Measurements from ENCODE around the gene TIGD2.

The TIGD2 gene

GRCh38 chr4:89114100-89114499 lies 2.8 kb downstream of the TIGD2 start:
- no peak for TF ChIP-seq CTCF (IDR thresholded peaks at IDR 0.05)

GRCh38 chr4:89117115-89117514 lies 5.8 kb downstream of the TIGD2 start:
- Histone ChIP-seq H2AFZ (no peak overlapping the region), H3K4me3 (ENCODE audit: low read depth, low read length) (no peak overlapping the region)
- TF ChIP-seq CTCF (IDR thresholded peaks at IDR 0.05): no peak

More at GRCh38 chr4:89114100-89114499, 2.8 kb downstream of the TIGD2 start:
- Histone ChIP-seq H3K79me2 (no peaks in the 10 kb centered on the region), H3K9me3 (ENCODE audit: control insufficient read depth, low read length) (no peaks in the 10 kb centered on the region), H2AFZ (no peak overlapping the region), H3K4me1 (no peaks in the 10 kb centered on the region), H3K36me3 (ENCODE audit: control insufficient read depth, insufficient read depth, low read length) (no peaks in the 10 kb centered on the region), H3K4me2 (ENCODE audit: low read length) (no peak overlapping the region), H3K9ac (no peak overlapping the region), H3K4me3 (ENCODE audit: low read depth, low read length) (no peak overlapping the region), H3K27me3 (ENCODE audit: control insufficient read depth, insufficient read depth, low read length) (no peaks in the 10 kb centered on the region), H3K27ac (no peak overlapping the region)

GRCh38 chr4:89119166-89119565 lies 7.8 kb downstream of the TIGD2 start:
- no peak for TF ChIP-seq CTCF (IDR thresholded peaks at IDR 0.05)
- no peaks in the 10 kb centered on the region for H3K9me3 ChIP-seq (ENCODE audit: control insufficient read depth, low read length)
- no peak overlapping the region for H3K9ac ChIP-seq
- no peaks in the 10 kb centered on the region for H3K4me1 ChIP-seq
- no peak overlapping the region for H2AFZ ChIP-seq
- H3K36me3 ChIP-seq (ENCODE audit: control insufficient read depth, insufficient read depth, low read length): no peaks in the 10 kb centered on the region
- no peaks in the 10 kb centered on the region for H3K79me2 ChIP-seq
- H3K27me3 ChIP-seq (ENCODE audit: control insufficient read depth, insufficient read depth, low read length): no peaks in the 10 kb centered on the region
- H3K27ac ChIP-seq: no peak overlapping the region
- no peak overlapping the region for H3K4me3 ChIP-seq (ENCODE audit: low read depth, low read length)
- H3K4me2 ChIP-seq (ENCODE audit: low read length): no peak overlapping the region

More at GRCh38 chr4:89117115-89117514, 5.8 kb downstream of the TIGD2 start:
- Histone ChIP-seq H3K4me2 (ENCODE audit: low read length) (no peak overlapping the region), H3K4me1 (no peaks in the 10 kb centered on the region), H3K9ac (no peak overlapping the region), H3K79me2 (no peaks in the 10 kb centered on the region), H3K27ac (no peak overlapping the region), H3K9me3 (ENCODE audit: control insufficient read depth, low read length) (no peaks in the 10 kb centered on the region), H3K27me3 (ENCODE audit: control insufficient read depth, insufficient read depth, low read length) (no peaks in the 10 kb centered on the region), H3K36me3 (ENCODE audit: control insufficient read depth, insufficient read depth, low read length) (no peaks in the 10 kb centered on the region)

GRCh38 chr4:89119836-89120235 lies 8.5 kb downstream of the TIGD2 start:
- H3K79me2 ChIP-seq: no peaks in the 10 kb centered on the region
- no peaks in the 10 kb centered on the region for H3K9me3 ChIP-seq (ENCODE audit: control insufficient read depth, low read length)
- no peaks in the 10 kb centered on the region for H3K36me3 ChIP-seq (ENCODE audit: control insufficient read depth, insufficient read depth, low read length)
- no peak overlapping the region for H3K4me2 ChIP-seq (ENCODE audit: low read length)
- H3K27ac ChIP-seq: no peak overlapping the region
- no peaks in the 10 kb centered on the region for H3K27me3 ChIP-seq (ENCODE audit: control insufficient read depth, insufficient read depth, low read length)
- no peak for TF ChIP-seq CTCF (IDR thresholded peaks at IDR 0.05)
- H3K4me3 ChIP-seq (ENCODE audit: low read depth, low read length): no peak overlapping the region
- H2AFZ ChIP-seq: no peak overlapping the region
- no peaks in the 10 kb centered on the region for H3K4me1 ChIP-seq
- H3K9ac ChIP-seq: no peak overlapping the region

- no peaks in the 10 kb centered on the region for H3K9me3 ChIP-seq (ENCODE audit: control insufficient read depth, low read length)
Observed at GRCh38 chr4:89121387-89122068, 10.2 kb downstream of the TIGD2 start.

More at GRCh38 chr4:89121387-89122068, 10.2 kb downstream of the TIGD2 start:
- no peaks in the 10 kb centered on the region for H3K79me2 ChIP-seq
- no peaks in the 10 kb centered on the region for H3K4me1 ChIP-seq
- no peak overlapping the region for H3K27ac ChIP-seq
- no peak overlapping the region for H3K4me3 ChIP-seq (ENCODE audit: low read depth, low read length)
- no peak overlapping the region for H3K9ac ChIP-seq
- H3K4me2 ChIP-seq (ENCODE audit: low read length): no peak overlapping the region
- no peak overlapping the region for H2AFZ ChIP-seq
- H3K36me3 ChIP-seq (ENCODE audit: control insufficient read depth, insufficient read depth, low read length): no peaks in the 10 kb centered on the region
- no peak for TF ChIP-seq CTCF (IDR thresholded peaks at IDR 0.05)
- no peaks in the 10 kb centered on the region for H3K27me3 ChIP-seq (ENCODE audit: control insufficient read depth, insufficient read depth, low read length)

Data from parathyroid adenoma (tissue), 2 donors.